IMR-90 (cell line): Measurements from ENCODE around the gene ACAD11. TPM values are rescaled to one million over a fixed set of nuclear protein-coding genes. Genes with fewer than 3 reads are reported as not detected.

Experiments used
- ATAC-seq: fragments of 200-7000 bp; cut with Tn5 transposase; 2 replicates; pipeline ENCODE4 v1.9.1; 2020; ENCODE audit warnings: low read depth, mild to moderate bottlenecking, moderate library complexity
- BruUV-seq: library from RNA; stranded (reverse); fragments of 400-500 nt; replicated peaks from 2 replicates; lab custom pipeline; 2021; lab: Mats Ljungman, UMichigan
- CTCF ChIA-PET: fragments of 300-600 bp; formaldehyde crosslinking; extraction: SDS; loops from one replicate; lab custom pipeline; 2021; ENCODE audit warnings: antibody characterized with exemption; lab: Yijun Ruan, JAX
- POLR2A ChIA-PET: fragments of 300-600 bp; sonication (Branson Sonifier 250); formaldehyde crosslinking; loops from one replicate; lab custom pipeline; 2022; ENCODE audit warnings: antibody characterized with exemption; ENCODE audit not compliant: unreplicated experiment; lab: Charles Lee
- DNase-seq: peaks from one replicate; pipeline ENCODE4 v3.0.0; 2013
- H2AFZ ChIP-seq: replicated peaks from 2 replicates; pipeline ENCODE3; 2013; ENCODE audit warnings: low read length, mild to moderate bottlenecking; ENCODE audit not compliant: poor library complexity
- H2AK5ac ChIP-seq: 2 replicates; pipeline ENCODE4 v1.6.1; 2013; ENCODE audit warnings: low read depth, low read length, inconsistent platforms
- H2AK9ac ChIP-seq: replicated peaks from 2 replicates; pipeline ENCODE3; 2013; ENCODE audit warnings: mild to moderate bottlenecking, low read depth, low read length, moderate library complexity; ENCODE audit not compliant: poor library complexity
- H2BK120ac ChIP-seq: 2 replicates; pipeline ENCODE4 v1.6.1; 2013; ENCODE audit warnings: low read depth, low read length, inconsistent platforms
- H2BK15ac ChIP-seq: 3 replicates; pipeline ENCODE4 v1.6.1; 2013; ENCODE audit warnings: low read depth, low read length, inconsistent platforms
- H2BK20ac ChIP-seq: 2 replicates; pipeline ENCODE4 v1.6.1; 2013; ENCODE audit warnings: low read depth, mild to moderate bottlenecking, inconsistent platforms, low read length, moderate library complexity
- H2BK5ac ChIP-seq: 2 replicates; pipeline ENCODE4 v1.6.1; 2013; ENCODE audit warnings: mild to moderate bottlenecking, low read depth, low read length, inconsistent platforms; ENCODE audit not compliant: poor library complexity, severe bottlenecking
- H3K14ac ChIP-seq: replicated peaks from 2 replicates; pipeline ENCODE4 v1.6.1; 2013; ENCODE audit warnings: low read depth, low read length, inconsistent platforms
- H3K18ac ChIP-seq: 2 replicates; pipeline ENCODE4 v1.6.1; 2013; ENCODE audit warnings: low read depth, low read length, control low read depth
- H3K23ac ChIP-seq: 2 replicates; pipeline ENCODE4 v1.6.1; 2013; ENCODE audit warnings: low read depth, low read length, inconsistent platforms
- H3K27ac ChIP-seq: 2 replicates; pipeline ENCODE4 v1.5.1; 2013; ENCODE audit warnings: mild to moderate bottlenecking, control low read depth, low read length; ENCODE audit not compliant: insufficient read depth
- H3K27me3 ChIP-seq: 2 replicates; pipeline ENCODE4 v1.6.1; 2013; ENCODE audit warnings: low read length; ENCODE audit not compliant: control insufficient read depth, insufficient read depth
- H3K36me3 ChIP-seq: 2 replicates; pipeline ENCODE4 v1.6.1; 2013; ENCODE audit warnings: low read length, mixed read lengths; ENCODE audit not compliant: control insufficient read depth, insufficient read depth
- H3K4ac ChIP-seq: 2 replicates; pipeline ENCODE4 v1.6.1; 2013; ENCODE audit warnings: low read depth, low read length, inconsistent platforms
- H3K4me1 ChIP-seq: 2 replicates; pipeline ENCODE4 v1.6.1; 2013; ENCODE audit warnings: low read length, mixed read lengths; ENCODE audit not compliant: control insufficient read depth, insufficient read depth
- H3K4me2 ChIP-seq: 2 replicates; pipeline ENCODE4 v1.6.1; 2013; ENCODE audit warnings: low read depth, mild to moderate bottlenecking, control low read depth, low read length, moderate library complexity
- H3K4me3 ChIP-seq: 2 replicates; pipeline ENCODE4 v1.5.1; 2013; ENCODE audit warnings: low read depth, mild to moderate bottlenecking, control low read depth, low read length, moderate library complexity; ENCODE audit not compliant: insufficient read depth
- H3K56ac ChIP-seq: 2 replicates; pipeline ENCODE4 v1.6.1; 2013; ENCODE audit warnings: low read length, inconsistent platforms; ENCODE audit not compliant: insufficient read depth; ENCODE audit errors: extremely low read depth
- H3K79me1 ChIP-seq, 2 experiments: 2 replicates each; pipeline ENCODE4 v1.6.1; 2013; ENCODE audit warnings: low read length in 2 of 2, inconsistent platforms in 1 of 2, low read depth in 1 of 2
- H3K9ac ChIP-seq: 2 replicates; pipeline ENCODE4 v1.6.1; 2013; ENCODE audit warnings: low read depth, low read length, control low read depth
- H3K9me1 ChIP-seq: 2 replicates; pipeline ENCODE4 v1.6.1; 2013; ENCODE audit warnings: low read length, inconsistent platforms; ENCODE audit not compliant: insufficient read depth
- H3K9me3 ChIP-seq: 2 replicates; pipeline ENCODE4 v1.6.1; 2013; ENCODE audit warnings: low read length; ENCODE audit not compliant: control insufficient read depth, insufficient read depth
- H4K20me1 ChIP-seq: 2 replicates; pipeline ENCODE4 v1.6.1; 2013; ENCODE audit warnings: low read length, inconsistent platforms; ENCODE audit not compliant: insufficient read depth
- H4K5ac ChIP-seq: 2 replicates; pipeline ENCODE4 v1.6.1; 2013; ENCODE audit warnings: mild to moderate bottlenecking, low read depth, low read length, control low read depth
- H4K8ac ChIP-seq, 2 experiments: 2 replicates each; pipeline ENCODE4 v1.6.1; 2013; ENCODE audit warnings: low read depth in 2 of 2, low read length in 2 of 2, control low read depth in 1 of 2, inconsistent platforms in 1 of 2
- H4K91ac ChIP-seq: 2 replicates; pipeline ENCODE4 v1.6.1; 2013; ENCODE audit warnings: low read depth, low read length, inconsistent platforms; ENCODE audit not compliant: insufficient read depth
- BHLHE40 ChIP-seq: fragments of 150-350 bp; IDR thresholded peaks from 2 replicates; pipeline ENCODE4 v1.6.1; 2016; ENCODE audit warnings: mild to moderate bottlenecking, low read depth, low read length
- CEBPB ChIP-seq: IDR thresholded peaks from 2 replicates; pipeline ENCODE4 v1.6.1; 2012; ENCODE audit warnings: low read depth, low read length, improper control_type of control experiment
- CHD1 ChIP-seq: IDR thresholded peaks from 2 replicates; pipeline ENCODE4 v1.6.1; 2012; ENCODE audit warnings: low read depth, low read length, improper control_type of control experiment
- CTCF ChIP-seq: conservative IDR thresholded peaks from 2 replicates; pipeline ENCODE4 v1.5.1; 2012; ENCODE audit warnings: mild to moderate bottlenecking, low read depth, low read length, improper control_type of control experiment
- FOS ChIP-seq: fragments of 150-350 bp; IDR thresholded peaks from 2 replicates; pipeline ENCODE4 v1.6.1; 2016; ENCODE audit warnings: low read depth, low read length
- MAFK ChIP-seq: IDR thresholded peaks from 2 replicates; pipeline ENCODE4 v1.6.1; 2012; ENCODE audit warnings: low read depth, low read length, improper control_type of control experiment
- MAZ ChIP-seq: IDR thresholded peaks from 2 replicates; pipeline ENCODE4 v1.6.1; 2012; ENCODE audit warnings: low read depth, mild to moderate bottlenecking, low read length, improper control_type of control experiment, moderate library complexity, borderline replicate concordance
- MXI1 ChIP-seq: IDR thresholded peaks from 2 replicates; pipeline ENCODE4 v1.6.1; 2012; ENCODE audit warnings: low read depth, mild to moderate bottlenecking, low read length, moderate library complexity, borderline replicate concordance
- NFE2L2 ChIP-seq: fragments of 150-350 bp; IDR thresholded peaks from 2 replicates; pipeline ENCODE4 v1.6.1; 2016; ENCODE audit warnings: low read depth, mild to moderate bottlenecking, low read length
- POLR2A ChIP-seq: IDR thresholded peaks from 2 replicates; pipeline ENCODE4 v1.6.1; 2012; ENCODE audit warnings: mild to moderate bottlenecking, low read depth, low read length
- RAD21 ChIP-seq: IDR thresholded peaks from 2 replicates; pipeline ENCODE4 v1.6.1; 2012; ENCODE audit warnings: low read length, improper control_type of control experiment
- RCOR1 ChIP-seq: IDR thresholded peaks from 2 replicates; pipeline ENCODE4 v1.6.1; 2012; ENCODE audit warnings: mild to moderate bottlenecking, low read length, improper control_type of control experiment; ENCODE audit not compliant: insufficient replicate concordance
- RFX5 ChIP-seq: IDR thresholded peaks from 2 replicates; pipeline ENCODE4 v1.8.0; 2012; ENCODE audit warnings: low read depth, mild to moderate bottlenecking, low read length, moderate library complexity
- SMC3 ChIP-seq: fragments of 150-350 bp; IDR thresholded peaks from 2 replicates; pipeline ENCODE4 v1.6.1; 2016; ENCODE audit warnings: low read depth, mild to moderate bottlenecking, antibody characterized with exemption, low read length, moderate library complexity
- USF2 ChIP-seq: fragments of 150-350 bp; IDR thresholded peaks from 2 replicates; pipeline ENCODE4 v1.6.1; 2017; ENCODE audit warnings: mild to moderate bottlenecking, antibody characterized with exemption, low read length, low read depth
- WGBS, 2 experiments: methylation state at CpG; one replicate each; pipeline versions ENCODE4 v1.1.5 to v1.1.7; 2013; ENCODE audit warnings: missing lambda C conversion rate in 2 of 2; ENCODE audit not compliant: insufficient read length in 1 of 2; ENCODE audit errors: extremely low coverage in 2 of 2; 5-methylcytosine and 5-hydroxymethylcytosine counted together
- dilution Hi-C: fragments of 300-500 bp; cut with HindIII; formaldehyde crosslinking; loops from one replicate; pipeline ENCODE4 v1.14.3; 2018; ENCODE audit warnings: low sequenced_read_pairs; ENCODE audit not compliant: unreplicated experiment
- in situ Hi-C: fragments of 300-500 bp; cut with MboI; formaldehyde crosslinking; loops from 3 replicates; pipeline ENCODE4 v1.14.3; 2019; ENCODE audit warnings: low sequenced_read_pairs, inconsistent platforms, mixed read lengths
- intact Hi-C: fragments of 100-400 bp; cut with micrococcal nuclease; formaldehyde crosslinking; loops from 2 replicates; pipeline ENCODE4 v1.10.0; 2022
- polyA plus RNA-seq, 3 experiments: library from polyadenylated mRNA; depleted of rRNA; stranded (reverse); fragments of >200 nt; gene quantifications; 2 replicates each; pipeline ENCODE4 v1.2.3, GENCODE V29; 2012; ENCODE audit warnings: low replicate concordance in 1 of 3
- total RNA-seq: library from RNA; depleted of rRNA; stranded (reverse); fragments of >200 nt; gene quantifications from 2 replicates; pipeline ENCODE4 v1.2.3, GENCODE V29; 2012
- TF ChIP-seq, protein P1 (sequence below): fragments of 150-350 bp; IDR thresholded peaks from 2 replicates; pipeline ENCODE4 v1.6.1; 2016; ENCODE audit warnings: low read depth, mild to moderate bottlenecking, low read length, moderate library complexity, borderline replicate concordance

Gene ACAD11
- total and polyA plus RNA-seq, 2 of the 4 experiments (the other 2 are of a cell fraction) = 16.0 to 18.8 TPM

GRCh38 chr3:132661101-132661500, 1.5 kb upstream of the ACAD11 start:
- Histone ChIP-seq H4K91ac (no peak overlapping the region), H2AK5ac (no peak overlapping the region), H4K5ac (peak overlapping the region; percentile 80; the same call in 1 of the 2 replicates), H4K20me1 (no peaks in the 10 kb centered on the region; the same call in 1 of the 2 replicates), H3K4ac (peak overlapping the region; percentile 82; the same call in 1 of the 2 replicates), H3K4me2 (peak overlapping the region; percentile 88), H3K27ac (peak overlapping the region; percentile 92; the same call in 1 of the 2 replicates), H3K18ac (no peak overlapping the region; the same call in 1 of the 2 replicates), H3K56ac (0 out of 2 replicates have a peak overlapping the region, but pooled peaks have one; percentile 51), H3K23ac (peak overlapping the region; percentile 57), H2AK9ac (no peak overlapping the region), H3K9me1 (0 out of 2 replicates have a peak, but pooled peaks cover 2% of the 10 kb centered on the region), H2BK15ac (no peak overlapping the region), H3K27me3 (no peaks in the 10 kb centered on the region), H2BK20ac (no peak overlapping the region), H3K4me1 (no peaks in the 10 kb centered on the region), H3K9me3 (no peaks in the 10 kb centered on the region), H3K36me3 (no peaks in the 10 kb centered on the region), H2BK120ac (no peak overlapping the region), H4K8ac (peak overlapping the region; percentile 81 to 92; a peak in 2 of 4 replicates), H3K4me3 (peak overlapping the region; percentile 84), H3K79me1 (peaks cover 10 to 41% of the 10 kb centered on the region in 2 experiments), H3K14ac (no peak overlapping the region; the same call in 1 of the 2 replicates), H2AFZ (no peak overlapping the region), H2BK5ac (peak overlapping the region; percentile 91), H3K9ac (peak overlapping the region; percentile 86)
- WGBS, 2 experiments = no CpG with 5 or more reads among the region's 8 CpGs
- no peak for DNase-seq
- TF ChIP-seq, protein P1, sequence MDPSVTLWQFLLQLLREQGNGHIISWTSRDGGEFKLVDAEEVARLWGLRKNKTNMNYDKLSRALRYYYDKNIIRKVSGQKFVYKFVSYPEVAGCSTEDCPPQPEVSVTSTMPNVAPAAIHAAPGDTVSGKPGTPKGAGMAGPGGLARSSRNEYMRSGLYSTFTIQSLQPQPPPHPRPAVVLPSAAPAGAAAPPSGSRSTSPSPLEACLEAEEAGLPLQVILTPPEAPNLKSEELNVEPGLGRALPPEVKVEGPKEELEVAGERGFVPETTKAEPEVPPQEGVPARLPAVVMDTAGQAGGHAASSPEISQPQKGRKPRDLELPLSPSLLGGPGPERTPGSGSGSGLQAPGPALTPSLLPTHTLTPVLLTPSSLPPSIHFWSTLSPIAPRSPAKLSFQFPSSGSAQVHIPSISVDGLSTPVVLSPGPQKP = no peak
- TF ChIP-seq MXI1 (no peak), RFX5 (no peak), BHLHE40 (no peak), SMC3 (no peak), NFE2L2 (no peak), POLR2A (no peak), CTCF (no peak), CEBPB (no peak), RAD21 (no peak), RCOR1 (no peak), MAFK (no peak), MAZ (no peak), FOS (no peak), CHD1 (no peak), USF2 (no peak)
- POLR2A ChIA-PET = no interaction called here
- dilution Hi-C loops = no loop called here
- in situ Hi-C loops = no loop called here
- intact Hi-C loops = no loop called here
- CTCF ChIA-PET = interaction anchor here (1.0 to 1.1 kb wide), 2 partner anchors 18 to 19 kb away, joined by 3 read pairs; no protein-coding TSS in a partner anchor
- ATAC-seq = no peak
- BruUV-seq = no TSS peak
